Body of pancreas (tissue), 4 donors: ENCODE measurements around the gene ING5.

ENCODE experiments used
- POLR2A ChIP-seq, 3 donors: fragments of 450-650 bp; IDR thresholded peaks; one replicate each; pipeline ENCODE4 v1.6.1; 2016; ENCODE audit warnings: antibody characterized with exemption in 3 of 3, mild to moderate bottlenecking in 2 of 3
- TF ChIP-seq, protein P1 (sequence below), 7 experiments: fragments of 450-650 bp in 4 of 7; fragments of 200-600 bp in 3 of 7; sonication (generic) in 3 of 7; IDR thresholded peaks; one replicate each; pipeline ENCODE4 v1.5.1; 2016 to 2019; ENCODE audit warnings: antibody characterized with exemption in 7 of 7

DNA sequence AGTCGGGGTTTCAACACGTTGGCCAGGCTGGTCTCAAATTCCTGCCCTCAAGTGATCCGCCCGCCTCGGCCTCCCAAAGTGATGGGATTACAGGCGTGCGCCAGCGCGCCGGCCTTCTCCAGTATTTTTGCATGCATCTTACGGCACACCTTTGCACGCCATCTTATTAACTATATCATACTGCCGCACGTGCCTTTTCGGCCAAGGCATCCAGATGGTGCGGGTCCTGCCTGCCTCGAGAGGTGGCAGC, 765 bp upstream of the ING5 start:
- TF ChIP-seq, protein P1, sequence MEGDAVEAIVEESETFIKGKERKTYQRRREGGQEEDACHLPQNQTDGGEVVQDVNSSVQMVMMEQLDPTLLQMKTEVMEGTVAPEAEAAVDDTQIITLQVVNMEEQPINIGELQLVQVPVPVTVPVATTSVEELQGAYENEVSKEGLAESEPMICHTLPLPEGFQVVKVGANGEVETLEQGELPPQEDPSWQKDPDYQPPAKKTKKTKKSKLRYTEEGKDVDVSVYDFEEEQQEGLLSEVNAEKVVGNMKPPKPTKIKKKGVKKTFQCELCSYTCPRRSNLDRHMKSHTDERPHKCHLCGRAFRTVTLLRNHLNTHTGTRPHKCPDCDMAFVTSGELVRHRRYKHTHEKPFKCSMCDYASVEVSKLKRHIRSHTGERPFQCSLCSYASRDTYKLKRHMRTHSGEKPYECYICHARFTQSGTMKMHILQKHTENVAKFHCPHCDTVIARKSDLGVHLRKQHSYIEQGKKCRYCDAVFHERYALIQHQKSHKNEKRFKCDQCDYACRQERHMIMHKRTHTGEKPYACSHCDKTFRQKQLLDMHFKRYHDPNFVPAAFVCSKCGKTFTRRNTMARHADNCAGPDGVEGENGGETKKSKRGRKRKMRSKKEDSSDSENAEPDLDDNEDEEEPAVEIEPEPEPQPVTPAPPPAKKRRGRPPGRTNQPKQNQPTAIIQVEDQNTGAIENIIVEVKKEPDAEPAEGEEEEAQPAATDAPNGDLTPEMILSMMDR (IDR thresholded peaks at IDR 0.05), result peak in 5 of 7 experiments; percentile 22 to 67 (median 47)
- TF ChIP-seq POLR2A (IDR thresholded peaks at IDR 0.05), result no peak
